ENCODE data around the gene KLHL1. TPM values are rescaled to one million over a fixed set of nuclear protein-coding genes. Genes with fewer than 3 reads are reported as not detected.

KLHL1 gene
- total and polyA plus RNA-seq, 2 donors from 2014 or later = 0.13 TPM; not detected in 1

DNA sequence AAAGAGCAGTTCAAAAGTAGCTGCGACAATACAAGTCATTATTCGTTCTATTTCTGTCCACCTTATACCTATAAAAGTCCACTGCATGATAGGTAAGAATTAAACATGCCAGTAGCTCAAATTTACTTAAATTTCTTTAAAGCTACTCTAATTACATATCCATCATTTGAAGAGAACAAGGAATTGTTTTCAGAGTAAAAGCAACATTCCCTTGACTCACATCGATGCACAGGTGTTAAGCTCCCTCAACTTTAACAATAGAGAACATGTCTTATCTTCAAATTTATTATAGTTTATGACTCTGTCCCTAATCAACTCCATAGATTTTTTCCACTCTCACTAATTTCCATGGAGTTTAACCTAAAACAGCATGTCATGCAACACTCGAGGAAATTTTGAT, 158.1 kb downstream of the KLHL1 start:
- H3K27me3 ChIP-seq (ENCODE audit: control insufficient read depth, insufficient read depth, low read length) = no peaks in the 10 kb centered on the region
- no peaks in the 10 kb centered on the region for H3K9me3 ChIP-seq (ENCODE audit: control insufficient read depth in 2 of 3, insufficient read depth in 1 of 3, low read length in 3 of 3)
- no peaks in the 10 kb centered on the region for H3K36me3 ChIP-seq (ENCODE audit: control insufficient read depth in 2 of 3, insufficient read depth in 3 of 3, low read length in 3 of 3)
- no peak for FAIRE-seq
- no peaks in the 10 kb centered on the region for H3K4me1 ChIP-seq (ENCODE audit: control insufficient read depth in 2 of 3, insufficient read depth in 2 of 3, low read depth in 1 of 3, low read length in 3 of 3)
- no peak for DNase-seq
- no peak overlapping the region for H3K4me3 ChIP-seq (ENCODE audit: low read length in 3 of 3)
- H3K9ac ChIP-seq (ENCODE audit: low read length in 3 of 3) = no peak overlapping the region
- no peak overlapping the region for H3K27ac ChIP-seq (ENCODE audit: low read depth in 2 of 2, low read length in 2 of 2)
- TF ChIP-seq, protein P1, sequence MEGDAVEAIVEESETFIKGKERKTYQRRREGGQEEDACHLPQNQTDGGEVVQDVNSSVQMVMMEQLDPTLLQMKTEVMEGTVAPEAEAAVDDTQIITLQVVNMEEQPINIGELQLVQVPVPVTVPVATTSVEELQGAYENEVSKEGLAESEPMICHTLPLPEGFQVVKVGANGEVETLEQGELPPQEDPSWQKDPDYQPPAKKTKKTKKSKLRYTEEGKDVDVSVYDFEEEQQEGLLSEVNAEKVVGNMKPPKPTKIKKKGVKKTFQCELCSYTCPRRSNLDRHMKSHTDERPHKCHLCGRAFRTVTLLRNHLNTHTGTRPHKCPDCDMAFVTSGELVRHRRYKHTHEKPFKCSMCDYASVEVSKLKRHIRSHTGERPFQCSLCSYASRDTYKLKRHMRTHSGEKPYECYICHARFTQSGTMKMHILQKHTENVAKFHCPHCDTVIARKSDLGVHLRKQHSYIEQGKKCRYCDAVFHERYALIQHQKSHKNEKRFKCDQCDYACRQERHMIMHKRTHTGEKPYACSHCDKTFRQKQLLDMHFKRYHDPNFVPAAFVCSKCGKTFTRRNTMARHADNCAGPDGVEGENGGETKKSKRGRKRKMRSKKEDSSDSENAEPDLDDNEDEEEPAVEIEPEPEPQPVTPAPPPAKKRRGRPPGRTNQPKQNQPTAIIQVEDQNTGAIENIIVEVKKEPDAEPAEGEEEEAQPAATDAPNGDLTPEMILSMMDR (IDR thresholded peaks at IDR 0.05; ENCODE audit: borderline replicate concordance, extremely low read depth, insufficient read depth) = no peak
- intact Hi-C loops (cut with DNase I) = no loop called here

DNA sequence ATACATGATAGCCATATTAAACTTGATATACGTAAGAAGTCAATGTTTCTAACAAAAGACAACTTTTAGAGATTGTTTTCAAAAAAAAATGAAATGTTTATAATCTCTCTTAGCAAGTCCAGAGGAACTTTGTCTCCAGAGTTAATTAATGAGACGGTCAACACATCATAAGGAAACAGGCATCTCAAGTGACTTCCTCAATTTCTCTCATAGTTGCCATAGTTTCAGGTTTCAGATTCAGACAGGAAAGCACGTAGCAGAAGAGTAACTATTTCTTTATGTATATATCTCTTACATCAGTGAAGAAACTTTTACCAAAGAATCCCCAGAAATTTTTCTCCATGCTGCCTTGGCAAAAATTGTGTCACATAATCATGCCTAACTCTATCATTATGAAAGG, 160.2 kb downstream of the KLHL1 start:
- H3K27me3 ChIP-seq (ENCODE audit: control insufficient read depth, insufficient read depth, low read length) = no peaks in the 10 kb centered on the region
- H3K27ac ChIP-seq (ENCODE audit: low read depth in 2 of 2, low read length in 2 of 2) = no peak overlapping the region
- H3K4me1 ChIP-seq (ENCODE audit: control insufficient read depth in 2 of 3, insufficient read depth in 2 of 3, low read depth in 1 of 3, low read length in 3 of 3) = no peaks in the 10 kb centered on the region
- FAIRE-seq (no peak), DNase-seq (peak in 2 of 5 donors; percentile 61 to 64)
- H3K9ac ChIP-seq (ENCODE audit: low read length in 3 of 3) = no peak overlapping the region
- H3K9me3 ChIP-seq (ENCODE audit: control insufficient read depth in 2 of 3, insufficient read depth in 1 of 3, low read length in 3 of 3) = no peaks in the 10 kb centered on the region
- TF ChIP-seq, protein P1 (IDR thresholded peaks at IDR 0.05; ENCODE audit: borderline replicate concordance, extremely low read depth, insufficient read depth) = no peak
- peak overlapping the region in 1 of 3 donors; percentile 3 for H3K4me3 ChIP-seq (ENCODE audit: low read length in 3 of 3)
- H3K36me3 ChIP-seq (ENCODE audit: control insufficient read depth in 2 of 3, insufficient read depth in 3 of 3, low read length in 3 of 3) = no peaks in the 10 kb centered on the region
- intact Hi-C loops (cut with DNase I) = no loop called here

DNA sequence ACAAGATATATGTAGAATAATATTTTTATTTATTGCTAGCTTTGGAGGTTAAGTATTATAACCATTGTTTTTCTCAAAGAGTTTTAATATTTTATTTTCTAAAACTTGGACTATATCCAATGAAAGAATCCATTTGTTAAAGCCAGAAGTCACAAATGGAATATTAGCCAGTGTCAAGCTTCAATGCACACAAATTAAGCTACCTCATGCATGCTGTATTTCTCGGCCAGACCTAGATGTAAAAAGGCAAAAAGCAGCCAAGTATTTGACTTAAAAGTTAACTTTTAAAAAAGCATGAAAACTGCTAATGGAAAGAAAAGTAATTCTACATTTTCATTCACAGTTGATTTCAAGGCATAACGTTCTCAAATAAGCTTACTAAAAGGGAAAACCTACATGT, 160.7 kb downstream of the KLHL1 start:
- Histone ChIP-seq H3K27me3 (ENCODE audit: control insufficient read depth, insufficient read depth, low read length) (no peaks in the 10 kb centered on the region), H3K36me3 (ENCODE audit: control insufficient read depth in 2 of 3, insufficient read depth in 3 of 3, low read length in 3 of 3) (no peaks in the 10 kb centered on the region), H3K9me3 (ENCODE audit: control insufficient read depth in 2 of 3, insufficient read depth in 1 of 3, low read length in 3 of 3) (no peaks in the 10 kb centered on the region), H3K4me3 (ENCODE audit: low read length in 3 of 3) (peak overlapping the region in 1 of 3 donors; percentile 3), H3K27ac (ENCODE audit: low read depth in 2 of 2, low read length in 2 of 2) (no peak overlapping the region), H3K4me1 (ENCODE audit: control insufficient read depth in 2 of 3, insufficient read depth in 2 of 3, low read depth in 1 of 3, low read length in 3 of 3) (no peaks in the 10 kb centered on the region), H3K9ac (ENCODE audit: low read length in 3 of 3) (no peak overlapping the region)
- peak; percentile 83 for FAIRE-seq
- intact Hi-C loops (cut with DNase I) = no loop called here
- peak in 2 of 5 donors; percentile 66 to 67 for DNase-seq
- TF ChIP-seq, protein P1 (IDR thresholded peaks at IDR 0.05; ENCODE audit: borderline replicate concordance, extremely low read depth, insufficient read depth) = no peak

DNA sequence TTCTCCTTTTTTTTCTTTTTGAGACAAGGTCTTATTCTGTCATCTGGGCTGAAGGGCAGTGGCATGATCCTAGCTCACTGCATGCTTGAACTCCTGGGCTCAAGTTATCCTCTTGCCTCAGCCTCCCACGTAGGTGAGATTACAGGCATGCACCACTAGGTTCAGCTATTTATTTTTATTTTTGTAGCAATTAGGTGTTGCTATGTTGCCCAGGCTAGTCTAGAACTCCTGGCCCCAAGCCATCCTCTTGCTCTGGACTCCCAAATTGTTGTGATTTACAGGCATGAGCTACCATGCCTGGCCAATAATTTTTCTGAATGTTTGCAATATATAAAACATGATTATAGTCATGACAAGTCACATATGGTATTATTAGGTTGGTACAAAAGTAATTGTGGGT, 161.7 kb downstream of the KLHL1 start:
- DNase-seq = peak in 2 of 5 donors; percentile 13 to 39
- Histone ChIP-seq H3K4me1 (ENCODE audit: control insufficient read depth in 2 of 3, insufficient read depth in 2 of 3, low read depth in 1 of 3, low read length in 3 of 3) (no peaks in the 10 kb centered on the region), H3K27me3 (ENCODE audit: control insufficient read depth, insufficient read depth, low read length) (no peaks in the 10 kb centered on the region), H3K27ac (ENCODE audit: low read depth in 2 of 2, low read length in 2 of 2) (no peak overlapping the region), H3K36me3 (ENCODE audit: control insufficient read depth in 2 of 3, insufficient read depth in 3 of 3, low read length in 3 of 3) (no peaks in the 10 kb centered on the region), H3K9me3 (ENCODE audit: control insufficient read depth in 2 of 3, insufficient read depth in 1 of 3, low read length in 3 of 3) (no peaks in the 10 kb centered on the region), H3K9ac (ENCODE audit: low read length in 3 of 3) (no peak overlapping the region), H3K4me3 (ENCODE audit: low read length in 3 of 3) (no peak overlapping the region)
- TF ChIP-seq, protein P1 (IDR thresholded peaks at IDR 0.05; ENCODE audit: borderline replicate concordance, extremely low read depth, insufficient read depth) = no peak
- intact Hi-C loops (cut with DNase I) = no loop called here
- FAIRE-seq = no peak
